Stimulated activated effector memory CD8-positive, alpha-beta T cell treated with anti-CD3 and anti-CD28 coated beads, Interleukin-12 subunit alpha, Interleukin-12 subunit beta, amount 100 ng/mL, for 72 hours (primary cell): ENCODE measurements around the gene PSMA4.
"Not testable (repeated sequence)": the region's sequence is repeated elsewhere in the genome, so short reads cannot be mapped to it uniquely, and the experiment has no call there.

Experiments used
- ATAC-seq: fragments of 150-1000 bp; cut with Tn5 transposase; 2 replicates; pipeline ENCODE4 v1.10.0; 2021
- DNase-seq, 2 donors: peaks; one replicate each; pipeline ENCODE4 v3.0.0; 2021 to 2022; ENCODE audit warnings: low spot score in 2 of 2
- H3K27ac Mint-ChIP-seq: one replicate; pipeline ENCODE4 v1.8.0; 2022; ENCODE audit warnings: mild to moderate bottlenecking, mixed read lengths
- H3K36me3 Mint-ChIP-seq: one replicate; pipeline ENCODE4 v1.8.0; 2022; ENCODE audit warnings: mild to moderate bottlenecking, mixed read lengths
- H3K4me1 Mint-ChIP-seq: one replicate; pipeline ENCODE4 v1.8.0; 2022; ENCODE audit warnings: mixed read lengths
- H3K4me3 Mint-ChIP-seq: one replicate; pipeline ENCODE4 v1.8.0; 2022; ENCODE audit warnings: mild to moderate bottlenecking, mixed read lengths
- H3K9me3 Mint-ChIP-seq: one replicate; pipeline ENCODE4 v1.8.0; 2022; ENCODE audit warnings: mixed read lengths

The PSMA4 gene

DNA sequence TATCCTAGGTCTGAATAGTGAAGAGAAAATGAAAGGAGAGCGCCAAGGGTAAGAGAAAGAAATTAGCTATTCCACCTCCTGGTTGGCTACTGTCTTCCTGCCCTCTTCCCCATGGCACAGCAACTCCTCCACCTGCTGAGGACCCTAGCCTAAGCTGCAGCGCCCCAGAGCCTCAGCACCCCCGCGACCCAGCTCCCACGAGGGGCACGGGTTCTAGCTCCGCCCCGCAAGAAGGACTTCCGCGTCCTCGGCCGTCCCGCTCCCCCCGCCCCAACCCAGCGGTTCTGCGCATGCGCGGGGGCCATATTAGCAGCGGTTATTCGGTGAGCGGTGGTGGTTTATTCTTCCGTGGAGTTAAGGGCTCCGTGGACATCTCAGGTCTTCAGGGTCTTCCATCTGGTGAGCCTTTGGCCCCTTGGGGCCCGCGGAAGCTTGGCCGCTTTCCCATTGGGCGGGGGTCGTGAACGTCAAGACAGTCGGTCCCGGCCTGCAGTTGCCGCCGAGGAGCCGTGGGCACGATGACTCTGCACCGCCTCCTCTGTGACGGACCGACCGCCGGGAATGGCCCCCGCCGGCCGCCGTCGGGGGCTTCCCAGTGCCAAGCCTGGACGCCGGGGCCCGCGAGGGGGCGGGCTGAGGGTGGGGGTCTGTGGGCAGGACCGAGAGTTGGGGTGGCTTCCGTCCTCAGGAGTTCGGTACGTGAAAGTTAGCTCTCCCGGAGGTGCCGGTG lies at the start of gene PSMA4:
Gene PSMA4 (plus strand): TSS at position 304 of the 730 bp plus-strand sequence. CDS start 1,484 bp downstream, outside the sequence.
- peaks cover 20% of the 10 kb centered on the region for H3K4me1 Mint-ChIP-seq
- H3K27ac Mint-ChIP-seq: peak within 1 kb of the TSS; percentile 99
- peak; percentile 96 for ATAC-seq
- peak; percentile 95 to 98 for DNase-seq
- H3K9me3 Mint-ChIP-seq: no peaks in the 10 kb centered on the region
- H3K4me3 Mint-ChIP-seq: peak within 1 kb of the TSS; percentile 73
- peaks cover 57% of the 10 kb centered on the region for H3K36me3 Mint-ChIP-seq

DNA sequence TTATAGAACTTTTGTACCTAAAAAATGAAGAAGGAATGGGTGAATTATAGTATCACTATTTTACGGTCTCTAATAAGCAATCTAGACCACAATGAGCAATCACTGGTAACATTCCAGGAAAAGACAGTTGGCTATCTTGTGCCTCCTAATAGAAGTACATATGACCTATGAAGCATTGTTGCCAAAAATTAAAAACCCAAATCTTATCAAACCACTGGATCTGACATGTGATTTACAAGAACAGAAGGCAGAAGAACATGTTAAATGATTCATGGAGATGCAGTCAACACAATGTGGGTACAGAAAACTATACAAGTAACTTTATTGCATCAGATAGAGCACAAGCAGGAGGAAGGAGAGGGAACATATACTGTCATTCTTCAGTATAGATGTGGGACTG lies 47.4 kb upstream of the PSMA4 start:
- Mint-ChIP-seq H3K4me3 (no peak overlapping the region), H3K36me3 (peaks cover 100% of the 10 kb centered on the region), H3K9me3 (no peaks in the 10 kb centered on the region), H3K27ac (peak overlapping the region; percentile 60), H3K4me1 (peaks cover 6% of the 10 kb centered on the region)
- ATAC-seq (no peak), DNase-seq (no peak)

- ATAC-seq (no peak), DNase-seq (no peak)
- Mint-ChIP-seq H3K9me3 (no peaks in the 10 kb centered on the region), H3K36me3 (peaks cover 53% of the 10 kb centered on the region), H3K27ac (peak overlapping the region; percentile 67), H3K4me1 (peaks cover 2% of the 10 kb centered on the region), H3K4me3 (no peak overlapping the region)
These were observed 38.4 kb upstream of the PSMA4 start for GRCh38 chr15:78501857-78502256.

DNA sequence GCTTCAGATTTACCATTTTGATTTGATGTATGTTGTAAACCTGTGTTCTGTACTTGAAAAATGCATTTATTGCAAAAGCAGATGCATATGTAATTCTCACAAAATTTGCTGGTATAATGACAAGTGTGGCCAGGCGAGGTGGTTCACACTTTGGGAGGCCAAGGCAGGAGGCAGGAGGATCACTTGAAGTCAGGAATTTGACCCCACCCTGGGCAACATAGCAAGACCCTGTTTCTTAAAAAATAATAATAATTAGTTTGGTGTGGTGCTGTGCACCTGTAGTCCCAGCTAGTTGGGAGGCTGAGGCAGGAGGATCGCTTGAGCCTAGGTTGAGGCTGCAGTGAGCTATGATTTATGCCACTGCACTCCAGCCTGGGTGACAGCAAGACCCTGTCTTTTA lies 37.6 kb upstream of the PSMA4 start:
- H3K27ac Mint-ChIP-seq: no peak overlapping the region
- DNase-seq: no peak
- no peak for ATAC-seq
- H3K9me3 Mint-ChIP-seq: no peaks in the 10 kb centered on the region
- H3K4me3 Mint-ChIP-seq: no peak overlapping the region
- peaks cover 9% of the 10 kb centered on the region for H3K4me1 Mint-ChIP-seq
- H3K36me3 Mint-ChIP-seq: peaks cover 45% of the 10 kb centered on the region

DNA sequence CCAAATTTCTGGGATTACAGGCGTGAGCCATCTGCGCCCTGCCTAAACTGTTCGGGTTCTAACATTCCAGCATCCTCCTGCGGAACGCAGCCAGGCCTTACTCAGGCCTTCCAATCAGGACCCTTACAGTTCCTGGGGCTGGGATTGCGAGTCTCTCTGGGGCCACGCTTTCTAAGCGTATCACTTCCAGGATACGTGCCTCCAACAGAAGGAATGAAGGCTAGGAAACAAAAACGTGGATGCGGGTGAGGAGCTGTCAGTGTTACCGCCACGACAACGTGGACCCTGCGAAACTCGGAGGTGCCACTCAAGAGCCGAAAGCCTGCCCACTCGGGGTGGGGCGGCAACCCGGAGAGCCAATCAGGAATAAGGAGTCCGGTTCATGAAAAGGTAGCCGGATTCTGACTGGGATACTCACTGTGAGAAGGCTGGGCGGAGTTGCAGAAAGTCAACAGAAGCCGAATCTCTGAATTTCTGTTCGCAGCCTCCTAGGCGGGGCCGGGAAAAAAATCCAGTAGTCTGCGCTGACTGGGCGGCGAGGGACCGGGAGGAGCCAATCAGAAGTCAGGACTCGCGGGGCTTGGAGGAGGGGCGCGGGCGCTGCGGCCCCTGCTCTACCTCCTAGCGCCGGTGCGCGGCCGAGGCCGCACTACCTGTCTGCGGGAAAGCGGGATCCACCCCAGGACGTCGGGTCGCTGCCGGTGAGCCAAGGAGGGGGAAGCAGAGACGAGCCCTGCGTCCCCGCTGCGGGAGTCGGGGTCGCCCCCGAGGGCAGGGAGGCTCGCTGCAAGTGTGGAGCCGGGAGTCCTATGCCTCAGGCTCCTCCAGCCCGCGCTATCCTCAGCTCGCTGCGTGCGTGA lies 33.0 kb upstream of the PSMA4 start, which contains the start of gene HYKK:
Gene HYKK (plus strand): TSS at position 607 of the 860 bp plus-strand sequence. CDS start 5,512 bp downstream, outside the sequence.
- peak; percentile 91 for ATAC-seq
- H3K4me3 Mint-ChIP-seq: peak within 1 kb of the TSS; percentile 78

DNA sequence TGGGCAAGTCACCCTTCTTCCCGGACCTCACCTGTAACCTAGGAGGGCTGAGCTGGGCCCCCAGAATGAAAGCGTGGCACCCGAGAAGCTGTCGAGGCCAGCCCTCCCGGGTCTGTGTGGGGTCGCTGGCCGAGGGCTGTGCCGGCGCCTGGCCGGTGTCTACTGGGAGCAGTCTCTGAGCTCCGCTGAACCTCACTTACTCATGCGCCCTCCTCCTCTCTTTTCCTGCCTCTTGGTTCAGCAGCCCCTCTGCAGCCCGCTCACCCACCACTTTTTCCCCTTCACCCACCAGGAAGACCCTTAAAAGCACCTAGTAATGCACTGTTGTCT lies 32.4 kb upstream of the PSMA4 start:
- Mint-ChIP-seq H3K4me1 (peaks cover 17% of the 10 kb centered on the region), H3K4me3 (peak overlapping the region; percentile 78), H3K36me3 (no peaks in the 10 kb centered on the region), H3K27ac (peak overlapping the region; percentile 39), H3K9me3 (no peaks in the 10 kb centered on the region)
- no peak for DNase-seq
- peak; percentile 59 for ATAC-seq

More for the DNA sequence above, 33.0 kb upstream of the PSMA4 start, which contains the start of gene HYKK:
- peak; percentile 38 to 84 for DNase-seq
- H3K4me1 Mint-ChIP-seq: peaks cover 17% of the 10 kb centered on the region
- H3K9me3 Mint-ChIP-seq: no peaks in the 10 kb centered on the region
- H3K27ac Mint-ChIP-seq: peak within 1 kb of the TSS; percentile 39
- peaks cover 1% of the 10 kb centered on the region for H3K36me3 Mint-ChIP-seq

DNA sequence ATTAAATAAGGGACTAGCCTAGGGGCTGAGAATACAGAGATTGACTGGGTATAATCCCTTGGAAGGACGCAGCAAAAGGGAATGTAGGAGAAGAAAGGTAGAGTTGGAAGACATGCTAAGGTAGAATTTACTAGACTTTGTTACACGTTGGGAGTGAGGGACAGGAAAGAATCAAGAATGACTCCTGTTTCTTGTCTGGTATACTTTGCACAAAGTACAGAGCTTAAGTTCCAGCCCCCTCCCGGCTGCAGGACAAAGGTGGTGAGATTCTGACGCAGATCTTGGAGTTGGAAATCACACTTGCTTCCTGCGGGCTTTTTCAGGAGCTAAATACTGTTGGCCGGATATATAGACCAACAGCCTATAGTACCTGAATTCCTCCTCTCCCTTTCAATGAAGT lies 32.0 kb upstream of the PSMA4 start:
- no peak for DNase-seq
- no peaks in the 10 kb centered on the region for H3K36me3 Mint-ChIP-seq
- peak overlapping the region; percentile 39 for H3K27ac Mint-ChIP-seq
- H3K4me3 Mint-ChIP-seq: peak overlapping the region; percentile 78
- ATAC-seq: no peak
- H3K9me3 Mint-ChIP-seq: no peaks in the 10 kb centered on the region
- peaks cover 17% of the 10 kb centered on the region for H3K4me1 Mint-ChIP-seq

- Mint-ChIP-seq H3K4me1 (peaks cover 17% of the 10 kb centered on the region), H3K27ac (no peak overlapping the region)
- DNase-seq: no peak
These were observed 30.4 kb upstream of the PSMA4 start for GRCh38 chr15:78509726-78510312.

GRCh38 chr15:78520035-78520434 lies 20.2 kb upstream of the PSMA4 start:
- not testable (repeated sequence) for H3K4me1 Mint-ChIP-seq, H3K27ac Mint-ChIP-seq, H3K36me3 Mint-ChIP-seq, DNase-seq, H3K4me3 Mint-ChIP-seq, ATAC-seq, H3K9me3 Mint-ChIP-seq

More at GRCh38 chr15:78509726-78510312, 30.4 kb upstream of the PSMA4 start:
- H3K4me3 Mint-ChIP-seq: no peak overlapping the region
- H3K36me3 Mint-ChIP-seq: no peaks in the 10 kb centered on the region
- no peaks in the 10 kb centered on the region for H3K9me3 Mint-ChIP-seq
- no peak for ATAC-seq

DNA sequence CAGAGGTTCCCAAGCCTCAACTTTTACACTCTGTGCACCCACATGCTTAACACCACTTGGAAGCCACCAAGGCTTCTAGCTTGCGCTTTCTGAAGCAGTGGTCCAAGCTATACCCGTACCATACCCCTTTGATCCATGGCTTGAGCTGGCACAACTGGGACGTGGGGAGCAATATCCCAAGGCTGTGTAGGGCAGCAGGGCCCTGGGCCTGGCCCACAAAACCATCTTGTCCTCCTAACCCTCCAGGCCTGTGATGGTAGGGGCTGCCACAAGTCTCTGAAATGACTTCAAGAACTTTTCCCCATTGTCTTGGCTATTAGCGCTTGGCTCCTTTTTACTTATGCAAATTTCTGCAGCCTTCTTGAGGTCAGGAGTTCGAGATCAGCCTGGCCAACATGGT lies 16.0 kb upstream of the PSMA4 start:
- H3K4me3 Mint-ChIP-seq: no peak overlapping the region
- no peaks in the 10 kb centered on the region for H3K36me3 Mint-ChIP-seq

DNA sequence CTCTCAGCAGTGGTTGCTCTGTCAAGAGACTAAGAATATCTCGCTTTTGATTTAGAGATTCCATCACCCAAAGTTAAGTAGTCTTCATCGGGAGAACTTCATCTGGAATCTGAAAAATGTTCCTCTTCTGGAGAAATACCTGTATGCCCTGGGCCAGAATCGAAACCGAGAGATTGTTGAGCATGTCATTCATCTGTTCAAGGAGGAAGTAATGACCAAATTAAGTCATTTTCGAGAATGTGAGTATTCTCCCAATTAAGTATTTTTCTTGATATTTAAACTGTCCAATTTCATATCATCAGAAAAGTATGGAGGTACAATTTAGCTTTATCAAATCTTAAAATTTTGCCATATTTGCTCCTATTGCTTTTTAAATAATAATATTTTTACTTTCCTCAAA lies 12.9 kb upstream of the PSMA4 start:
- Mint-ChIP-seq H3K4me1 (no peaks in the 10 kb centered on the region), H3K9me3 (no peaks in the 10 kb centered on the region), H3K27ac (no peak overlapping the region), H3K36me3 (no peaks in the 10 kb centered on the region), H3K4me3 (no peak overlapping the region)
- no peak for DNase-seq
- no peak for ATAC-seq

More for the DNA sequence above, 16.0 kb upstream of the PSMA4 start:
- Mint-ChIP-seq H3K4me1 (no peaks in the 10 kb centered on the region), H3K27ac (no peak overlapping the region), H3K9me3 (no peaks in the 10 kb centered on the region)
- no peak for DNase-seq
- ATAC-seq: no peak

- Mint-ChIP-seq H3K36me3 (no peaks in the 10 kb centered on the region), H3K9me3 (no peaks in the 10 kb centered on the region), H3K4me1 (no peaks in the 10 kb centered on the region), H3K27ac (no peak overlapping the region), H3K4me3 (no peak overlapping the region)
- ATAC-seq (no peak), DNase-seq (no peak)
These were observed 6.9 kb upstream of the PSMA4 start for GRCh38 chr15:78533331-78533730.

DNA sequence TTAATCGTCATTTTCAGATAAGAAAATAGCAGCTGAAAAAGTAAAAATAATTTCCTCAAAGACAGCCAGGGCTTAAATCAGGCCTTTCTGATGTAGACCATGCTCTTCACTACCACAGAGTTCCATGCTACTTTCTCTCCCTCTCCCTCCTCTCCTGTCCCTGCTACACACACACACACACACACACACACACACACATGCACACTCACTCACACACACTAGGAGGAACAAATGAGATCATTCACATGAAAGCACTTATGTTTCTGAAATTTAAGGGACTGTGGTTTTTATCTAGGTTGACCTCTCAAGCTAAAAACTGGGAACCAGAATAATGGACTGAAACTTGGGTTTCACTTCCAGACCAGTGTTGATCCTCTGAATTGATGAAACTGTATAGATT lies 4.1 kb upstream of the PSMA4 start:
- no peaks in the 10 kb centered on the region for H3K4me1 Mint-ChIP-seq
- DNase-seq: no peak
- H3K9me3 Mint-ChIP-seq: no peaks in the 10 kb centered on the region
- peaks cover 17% of the 10 kb centered on the region for H3K36me3 Mint-ChIP-seq
- H3K27ac Mint-ChIP-seq: no peak overlapping the region
- no peak for ATAC-seq
- no peak overlapping the region for H3K4me3 Mint-ChIP-seq

DNA sequence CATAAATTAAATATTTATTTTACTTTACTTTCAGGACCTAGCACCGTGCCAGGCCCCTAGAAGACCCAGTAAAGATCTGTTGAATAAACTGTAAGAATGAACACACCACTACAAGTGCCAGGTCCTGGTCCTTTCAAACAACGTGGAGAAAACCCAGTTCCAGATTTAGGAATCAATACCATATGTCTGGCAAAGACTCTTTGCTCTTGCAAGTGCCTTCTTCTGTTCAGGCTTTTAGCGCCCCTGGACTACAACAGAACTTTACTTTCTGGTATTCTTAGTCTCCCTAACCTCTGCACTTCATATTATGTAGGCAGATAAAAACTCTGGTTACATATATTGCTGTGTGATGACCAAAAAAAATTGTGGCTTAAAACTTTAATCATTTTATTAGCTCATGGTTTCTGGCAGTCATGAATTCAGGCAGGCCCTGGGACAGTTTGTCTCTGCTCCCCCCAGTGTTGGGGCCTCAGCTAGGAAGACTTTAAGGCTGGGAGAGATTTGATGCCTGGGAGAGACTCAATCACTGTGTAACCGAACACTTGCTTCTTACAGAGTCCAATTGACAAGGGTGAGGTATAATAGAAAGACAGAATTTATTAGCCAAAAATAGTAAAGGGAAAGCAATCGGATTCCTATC lies 2.9 kb upstream of the PSMA4 start:
- ATAC-seq (no peak), DNase-seq (no peak)
- Mint-ChIP-seq H3K4me1 (peaks cover 11% of the 10 kb centered on the region), H3K27ac (no peak overlapping the region), H3K36me3 (peaks cover 28% of the 10 kb centered on the region), H3K9me3 (no peaks in the 10 kb centered on the region), H3K4me3 (no peak overlapping the region)

DNA sequence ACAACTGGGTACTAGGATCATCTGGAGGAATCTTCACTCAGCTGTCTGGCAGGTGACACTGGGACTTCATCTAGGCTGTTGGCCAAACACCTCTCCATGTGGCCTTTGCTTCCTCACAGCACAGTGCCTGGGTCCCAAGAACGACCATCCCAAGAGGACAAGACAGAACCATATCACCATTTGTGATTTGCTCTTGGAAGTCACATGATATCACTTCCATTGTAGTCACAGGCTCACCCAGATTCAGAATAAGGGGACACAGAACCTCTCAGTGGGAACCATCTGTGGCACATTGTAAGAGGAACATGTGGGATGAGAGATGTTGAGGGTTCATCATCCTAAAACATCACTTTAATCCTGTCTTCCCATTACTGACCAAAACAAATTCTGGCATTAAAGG lies 1.9 kb upstream of the PSMA4 start:
- H3K4me1 Mint-ChIP-seq: peaks cover 20% of the 10 kb centered on the region
- DNase-seq: no peak
- no peak for ATAC-seq
- no peak overlapping the region for H3K27ac Mint-ChIP-seq
- no peaks in the 10 kb centered on the region for H3K9me3 Mint-ChIP-seq
- H3K4me3 Mint-ChIP-seq: no peak overlapping the region
- peaks cover 38% of the 10 kb centered on the region for H3K36me3 Mint-ChIP-seq
